IMR-90 (cell line): ENCODE data around the gene HYCC2. TPM values are rescaled to one million over a fixed set of nuclear protein-coding genes. Genes with fewer than 3 reads are reported as not detected.

Source experiments
- ATAC-seq: fragments of 200-7000 bp; cut with Tn5 transposase; 2 replicates; pipeline ENCODE4 v1.9.1; 2020; ENCODE audit warnings: low read depth, mild to moderate bottlenecking, moderate library complexity
- BruUV-seq: library from RNA; stranded (reverse); fragments of 400-500 nt; replicated peaks from 2 replicates; lab custom pipeline; 2021; lab: Mats Ljungman, UMichigan
- CTCF ChIA-PET: fragments of 300-600 bp; formaldehyde crosslinking; extraction: SDS; loops from one replicate; lab custom pipeline; 2021; ENCODE audit warnings: antibody characterized with exemption; lab: Yijun Ruan, JAX
- POLR2A ChIA-PET: fragments of 300-600 bp; sonication (Branson Sonifier 250); formaldehyde crosslinking; loops from one replicate; lab custom pipeline; 2022; ENCODE audit warnings: antibody characterized with exemption; ENCODE audit not compliant: unreplicated experiment; lab: Charles Lee
- DNase-seq: peaks from one replicate; pipeline ENCODE4 v3.0.0; 2013
- H2AFZ ChIP-seq: replicated peaks from 2 replicates; pipeline ENCODE3; 2013; ENCODE audit warnings: low read length, mild to moderate bottlenecking; ENCODE audit not compliant: poor library complexity
- H2AK5ac ChIP-seq: 2 replicates; pipeline ENCODE4 v1.6.1; 2013; ENCODE audit warnings: low read depth, low read length, inconsistent platforms
- H2AK9ac ChIP-seq: replicated peaks from 2 replicates; pipeline ENCODE3; 2013; ENCODE audit warnings: mild to moderate bottlenecking, low read depth, low read length, moderate library complexity; ENCODE audit not compliant: poor library complexity
- H2BK120ac ChIP-seq: 2 replicates; pipeline ENCODE4 v1.6.1; 2013; ENCODE audit warnings: low read depth, low read length, inconsistent platforms
- H2BK15ac ChIP-seq: 3 replicates; pipeline ENCODE4 v1.6.1; 2013; ENCODE audit warnings: low read depth, low read length, inconsistent platforms
- H2BK20ac ChIP-seq: 2 replicates; pipeline ENCODE4 v1.6.1; 2013; ENCODE audit warnings: low read depth, mild to moderate bottlenecking, inconsistent platforms, low read length, moderate library complexity
- H2BK5ac ChIP-seq: 2 replicates; pipeline ENCODE4 v1.6.1; 2013; ENCODE audit warnings: mild to moderate bottlenecking, low read depth, low read length, inconsistent platforms; ENCODE audit not compliant: poor library complexity, severe bottlenecking
- H3K14ac ChIP-seq: replicated peaks from 2 replicates; pipeline ENCODE4 v1.6.1; 2013; ENCODE audit warnings: low read depth, low read length, inconsistent platforms
- H3K18ac ChIP-seq: 2 replicates; pipeline ENCODE4 v1.6.1; 2013; ENCODE audit warnings: low read depth, low read length, control low read depth
- H3K23ac ChIP-seq: 2 replicates; pipeline ENCODE4 v1.6.1; 2013; ENCODE audit warnings: low read depth, low read length, inconsistent platforms
- H3K27ac ChIP-seq: 2 replicates; pipeline ENCODE4 v1.5.1; 2013; ENCODE audit warnings: mild to moderate bottlenecking, control low read depth, low read length; ENCODE audit not compliant: insufficient read depth
- H3K27me3 ChIP-seq: 2 replicates; pipeline ENCODE4 v1.6.1; 2013; ENCODE audit warnings: low read length; ENCODE audit not compliant: control insufficient read depth, insufficient read depth
- H3K36me3 ChIP-seq: 2 replicates; pipeline ENCODE4 v1.6.1; 2013; ENCODE audit warnings: low read length, mixed read lengths; ENCODE audit not compliant: control insufficient read depth, insufficient read depth
- H3K4ac ChIP-seq: 2 replicates; pipeline ENCODE4 v1.6.1; 2013; ENCODE audit warnings: low read depth, low read length, inconsistent platforms
- H3K4me1 ChIP-seq: 2 replicates; pipeline ENCODE4 v1.6.1; 2013; ENCODE audit warnings: low read length, mixed read lengths; ENCODE audit not compliant: control insufficient read depth, insufficient read depth
- H3K4me2 ChIP-seq: 2 replicates; pipeline ENCODE4 v1.6.1; 2013; ENCODE audit warnings: low read depth, mild to moderate bottlenecking, control low read depth, low read length, moderate library complexity
- H3K4me3 ChIP-seq: 2 replicates; pipeline ENCODE4 v1.5.1; 2013; ENCODE audit warnings: low read depth, mild to moderate bottlenecking, control low read depth, low read length, moderate library complexity; ENCODE audit not compliant: insufficient read depth
- H3K56ac ChIP-seq: 2 replicates; pipeline ENCODE4 v1.6.1; 2013; ENCODE audit warnings: low read length, inconsistent platforms; ENCODE audit not compliant: insufficient read depth; ENCODE audit errors: extremely low read depth
- H3K79me1 ChIP-seq, 2 experiments: 2 replicates each; pipeline ENCODE4 v1.6.1; 2013; ENCODE audit warnings: low read length in 2 of 2, inconsistent platforms in 1 of 2, low read depth in 1 of 2
- H3K9ac ChIP-seq: 2 replicates; pipeline ENCODE4 v1.6.1; 2013; ENCODE audit warnings: low read depth, low read length, control low read depth
- H3K9me1 ChIP-seq: 2 replicates; pipeline ENCODE4 v1.6.1; 2013; ENCODE audit warnings: low read length, inconsistent platforms; ENCODE audit not compliant: insufficient read depth
- H3K9me3 ChIP-seq: 2 replicates; pipeline ENCODE4 v1.6.1; 2013; ENCODE audit warnings: low read length; ENCODE audit not compliant: control insufficient read depth, insufficient read depth
- H4K20me1 ChIP-seq: 2 replicates; pipeline ENCODE4 v1.6.1; 2013; ENCODE audit warnings: low read length, inconsistent platforms; ENCODE audit not compliant: insufficient read depth
- H4K5ac ChIP-seq: 2 replicates; pipeline ENCODE4 v1.6.1; 2013; ENCODE audit warnings: mild to moderate bottlenecking, low read depth, low read length, control low read depth
- H4K8ac ChIP-seq, 2 experiments: 2 replicates each; pipeline ENCODE4 v1.6.1; 2013; ENCODE audit warnings: low read depth in 2 of 2, low read length in 2 of 2, control low read depth in 1 of 2, inconsistent platforms in 1 of 2
- H4K91ac ChIP-seq: 2 replicates; pipeline ENCODE4 v1.6.1; 2013; ENCODE audit warnings: low read depth, low read length, inconsistent platforms; ENCODE audit not compliant: insufficient read depth
- CEBPB ChIP-seq: IDR thresholded peaks from 2 replicates; pipeline ENCODE4 v1.6.1; 2012; ENCODE audit warnings: low read depth, low read length, improper control_type of control experiment
- CTCF ChIP-seq: conservative IDR thresholded peaks from 2 replicates; pipeline ENCODE4 v1.5.1; 2012; ENCODE audit warnings: mild to moderate bottlenecking, low read depth, low read length, improper control_type of control experiment
- ELK1 ChIP-seq: fragments of 150-350 bp; IDR thresholded peaks from 2 replicates; pipeline ENCODE4 v1.6.1; 2016; ENCODE audit warnings: low read depth, mild to moderate bottlenecking, low read length, moderate library complexity, borderline replicate concordance
- MAFK ChIP-seq: IDR thresholded peaks from 2 replicates; pipeline ENCODE4 v1.6.1; 2012; ENCODE audit warnings: low read depth, low read length, improper control_type of control experiment
- MXI1 ChIP-seq: IDR thresholded peaks from 2 replicates; pipeline ENCODE4 v1.6.1; 2012; ENCODE audit warnings: low read depth, mild to moderate bottlenecking, low read length, moderate library complexity, borderline replicate concordance
- POLR2A ChIP-seq: IDR thresholded peaks from 2 replicates; pipeline ENCODE4 v1.6.1; 2012; ENCODE audit warnings: mild to moderate bottlenecking, low read depth, low read length
- RAD21 ChIP-seq: IDR thresholded peaks from 2 replicates; pipeline ENCODE4 v1.6.1; 2012; ENCODE audit warnings: low read length, improper control_type of control experiment
- RCOR1 ChIP-seq: IDR thresholded peaks from 2 replicates; pipeline ENCODE4 v1.6.1; 2012; ENCODE audit warnings: mild to moderate bottlenecking, low read length, improper control_type of control experiment; ENCODE audit not compliant: insufficient replicate concordance
- RFX5 ChIP-seq: IDR thresholded peaks from 2 replicates; pipeline ENCODE4 v1.8.0; 2012; ENCODE audit warnings: low read depth, mild to moderate bottlenecking, low read length, moderate library complexity
- SMC3 ChIP-seq: fragments of 150-350 bp; IDR thresholded peaks from 2 replicates; pipeline ENCODE4 v1.6.1; 2016; ENCODE audit warnings: low read depth, mild to moderate bottlenecking, antibody characterized with exemption, low read length, moderate library complexity
- USF2 ChIP-seq: fragments of 150-350 bp; IDR thresholded peaks from 2 replicates; pipeline ENCODE4 v1.6.1; 2017; ENCODE audit warnings: mild to moderate bottlenecking, antibody characterized with exemption, low read length, low read depth
- WGBS, 2 experiments: methylation state at CpG; one replicate each; pipeline versions ENCODE4 v1.1.5 to v1.1.7; 2013; ENCODE audit warnings: missing lambda C conversion rate in 2 of 2; ENCODE audit not compliant: insufficient read length in 1 of 2; ENCODE audit errors: extremely low coverage in 2 of 2; 5-methylcytosine and 5-hydroxymethylcytosine counted together
- dilution Hi-C: fragments of 300-500 bp; cut with HindIII; formaldehyde crosslinking; loops from one replicate; pipeline ENCODE4 v1.14.3; 2018; ENCODE audit warnings: low sequenced_read_pairs; ENCODE audit not compliant: unreplicated experiment
- in situ Hi-C: fragments of 300-500 bp; cut with MboI; formaldehyde crosslinking; loops from 3 replicates; pipeline ENCODE4 v1.14.3; 2019; ENCODE audit warnings: low sequenced_read_pairs, inconsistent platforms, mixed read lengths
- intact Hi-C: fragments of 100-400 bp; cut with micrococcal nuclease; formaldehyde crosslinking; loops from 2 replicates; pipeline ENCODE4 v1.10.0; 2022
- polyA plus RNA-seq, 3 experiments: library from polyadenylated mRNA; depleted of rRNA; stranded (reverse); fragments of >200 nt; gene quantifications; 2 replicates each; pipeline ENCODE4 v1.2.3, GENCODE V29; 2012; ENCODE audit warnings: low replicate concordance in 1 of 3
- total RNA-seq: library from RNA; depleted of rRNA; stranded (reverse); fragments of >200 nt; gene quantifications from 2 replicates; pipeline ENCODE4 v1.2.3, GENCODE V29; 2012

Gene HYCC2
- total and polyA plus RNA-seq, 2 of the 4 experiments (the other 2 are of a cell fraction) = 2.2 to 9.1 TPM

GRCh38 chr2:201116115-201116958, 44.9 kb upstream of the HYCC2 start, which contains the start of gene CFLAR:
Gene CFLAR, plus strand, starts transcription at chr2:201116164. Its CDS starts 13,702 bp downstream, at chr2:201129866.
- dilution Hi-C loops = no loop called here
- peak within 1 kb of the TSS; percentile 100 for H3K14ac ChIP-seq
- BruUV-seq = no TSS peak

More at GRCh38 chr2:201116115-201116958, 44.9 kb upstream of the HYCC2 start, which contains the start of gene CFLAR:
- Histone ChIP-seq H3K9me3 (no peaks in the 10 kb centered on the region), H2BK20ac (peak within 1 kb of the TSS; percentile 61; the same call in 1 of the 2 replicates), H2AK5ac (peak within 1 kb of the TSS; percentile 93), H2BK120ac (peak within 1 kb of the TSS; percentile 97), H2AK9ac (peak within 1 kb of the TSS; percentile 98), H3K56ac (peak within 1 kb of the TSS; percentile 95), H3K27ac (peak within 1 kb of the TSS; percentile 92), H3K4ac (peak within 1 kb of the TSS; percentile 98), H2BK15ac (peak within 1 kb of the TSS; percentile 57; the same call in 1 of the 3 replicates), H2AFZ (peak within 1 kb of the TSS; percentile 98), H4K8ac (peak within 1 kb of the TSS; percentile 80 to 99), H3K4me2 (peak within 1 kb of the TSS; percentile 89), H3K4me3 (peak within 1 kb of the TSS; percentile 58), H3K27me3 (no peaks in the 10 kb centered on the region), H3K4me1 (peaks cover 4% of the 10 kb centered on the region), H3K23ac (peak within 1 kb of the TSS; percentile 100), H3K9me1 (peaks cover 6% of the 10 kb centered on the region), H4K5ac (peak within 1 kb of the TSS; percentile 76), H2BK5ac (peak within 1 kb of the TSS; percentile 98), H3K79me1 (peaks cover 10 to 55% of the 10 kb centered on the region in 2 experiments; a peak in 3 of 4 replicates), H3K9ac (peak within 1 kb of the TSS; percentile 87), H4K91ac (peak within 1 kb of the TSS; percentile 98), H3K36me3 (no peaks in the 10 kb centered on the region), H4K20me1 (peaks cover 8% of the 10 kb centered on the region), H3K18ac (peak within 1 kb of the TSS; percentile 84)
- in situ Hi-C loops = no loop called here
- ATAC-seq (peak; percentile 67), DNase-seq (peak; percentile 75)
- 0% methylated on average over 46 of the region's 75 CpGs; no CpG with 5 or more reads in 1 of the 2 experiments for WGBS, 2 experiments
- TF ChIP-seq CTCF (no peak), MAFK (peak; percentile 46; the same call in 1 of the 2 replicates), SMC3 (no peak), ELK1 (no peak), RFX5 (no peak), MXI1 (peak; percentile 50; the same call in 1 of the 2 replicates), RAD21 (no peak), USF2 (no peak), CEBPB (peak; percentile 78), RCOR1 (no peak), POLR2A (peak; percentile 65; the same call in 1 of the 2 replicates)
- ChIA-PET POLR2A (no interaction called here), CTCF (interaction anchor here (2.1 kb wide), 1 partner anchor 32 kb away, joined by 5 read pairs; no protein-coding TSS in a partner anchor)
- intact Hi-C loops = loop anchor here (2.0 to 5.0 kb wide), 2 partner anchors 32 to 44 kb away; partner anchors contain the start of genes HYCC2 and NDUFB3
